ENCODE data around the gene DOCK4. TPM values are rescaled to one million over a fixed set of nuclear protein-coding genes. Genes with fewer than 3 reads are reported as not detected.

Gene DOCK4
- total RNA-seq, 1 donor from 2014 or later, result 32.2 TPM

- peaks cover 3% of the 10 kb centered on the region for H3K4me1 Mint-ChIP-seq (ENCODE audit: low read depth, unreplicated experiment)
- H3K4me3 ChIP-seq (ENCODE audit: insufficient read depth, low read depth, low read length), result no peak overlapping the region
- no peaks in the 10 kb centered on the region for H3K9me3 ChIP-seq (ENCODE audit: insufficient read depth, low read depth, low read length)
- no peaks in the 10 kb centered on the region for H3K36me3 Mint-ChIP-seq (ENCODE audit: low read depth, unreplicated experiment)
- H3K27me3 Mint-ChIP-seq (ENCODE audit: low read depth, unreplicated experiment), result no peaks in the 10 kb centered on the region
- no peak overlapping the region for H3K27ac Mint-ChIP-seq (ENCODE audit: unreplicated experiment)
- H3K27ac ChIP-seq (ENCODE audit: low read depth, low read length), result no peak overlapping the region
- H2AFZ ChIP-seq (ENCODE audit: low read depth, low read length), result no peak overlapping the region
- FAIRE-seq, result no peak
- H3K27me3 ChIP-seq (ENCODE audit: insufficient read depth, low read length), result no peaks in the 10 kb centered on the region
- no peaks in the 10 kb centered on the region for H3K9me3 Mint-ChIP-seq (ENCODE audit: unreplicated experiment)
- H3K9ac ChIP-seq (ENCODE audit: low read length), result no peak overlapping the region
- no peaks in the 10 kb centered on the region for H3K79me2 ChIP-seq (ENCODE audit: insufficient read depth, low read length)
- no peak for DNase-seq (ENCODE audit: low read depth)
- no peak overlapping the region for H3K4me3 Mint-ChIP-seq (ENCODE audit: unreplicated experiment)
- H3K4me1 ChIP-seq (ENCODE audit: insufficient read depth, low read length), result no peaks in the 10 kb centered on the region
- H3K36me3 ChIP-seq (ENCODE audit: insufficient read depth, low read length), result no peaks in the 10 kb centered on the region
- no peak overlapping the region for H3K4me2 ChIP-seq (ENCODE audit: low read length)
- H4K20me1 ChIP-seq (ENCODE audit: insufficient read depth, low read length), result no peaks in the 10 kb centered on the region
- TF ChIP-seq CTCF (IDR thresholded peaks at IDR 0.05; ENCODE audit: insufficient read depth, low read depth, low read length) (no peak), EZH2 (IDR thresholded peaks at IDR 0.05; ENCODE audit: insufficient read depth, low read length) (no peak)
These were observed 147.5 kb downstream of the DOCK4 start for GRCh38 chr7:112058686-112059085.

DNA sequence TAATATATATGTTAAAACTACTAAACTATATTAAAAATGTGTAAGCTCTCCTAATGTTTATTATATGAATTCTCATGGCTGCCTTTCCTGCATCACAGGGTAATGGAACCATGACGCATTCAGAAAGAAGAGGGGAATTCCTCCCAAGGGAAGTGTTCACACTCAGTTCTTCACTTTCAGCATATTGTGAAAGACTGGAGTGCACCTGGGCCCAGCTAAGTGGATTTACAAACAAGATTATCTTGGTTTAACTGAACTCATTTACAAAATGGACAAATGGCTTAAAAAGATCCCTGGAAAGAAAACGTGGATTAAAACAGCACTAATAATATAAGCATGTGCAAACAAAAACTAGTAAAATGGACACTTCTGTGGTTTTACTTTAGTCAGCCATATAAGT is 149.8 kb downstream of the DOCK4 start:
- Histone ChIP-seq H2AFZ (ENCODE audit: low read depth, low read length) (no peak overlapping the region), H3K9me3 (ENCODE audit: insufficient read depth, low read depth, low read length) (no peaks in the 10 kb centered on the region), H3K36me3 (ENCODE audit: insufficient read depth, low read length) (no peaks in the 10 kb centered on the region), H3K79me2 (ENCODE audit: insufficient read depth, low read length) (no peaks in the 10 kb centered on the region), H3K27me3 (ENCODE audit: insufficient read depth, low read length) (no peaks in the 10 kb centered on the region), H4K20me1 (ENCODE audit: insufficient read depth, low read length) (no peaks in the 10 kb centered on the region), H3K4me3 (ENCODE audit: insufficient read depth, low read depth, low read length) (no peak overlapping the region), H3K4me2 (ENCODE audit: low read length) (no peak overlapping the region), H3K27ac (ENCODE audit: low read depth, low read length) (no peak overlapping the region), H3K4me1 (ENCODE audit: insufficient read depth, low read length) (no peaks in the 10 kb centered on the region), H3K9ac (ENCODE audit: low read length) (no peak overlapping the region)
- Mint-ChIP-seq H3K9me3 (ENCODE audit: unreplicated experiment) (no peaks in the 10 kb centered on the region), H3K36me3 (ENCODE audit: low read depth, unreplicated experiment) (no peaks in the 10 kb centered on the region), H3K4me1 (ENCODE audit: low read depth, unreplicated experiment) (peaks cover 15% of the 10 kb centered on the region), H3K4me3 (ENCODE audit: unreplicated experiment) (no peak overlapping the region), H3K27ac (ENCODE audit: unreplicated experiment) (no peak overlapping the region), H3K27me3 (ENCODE audit: low read depth, unreplicated experiment) (no peaks in the 10 kb centered on the region)
- FAIRE-seq, result no peak
- TF ChIP-seq EZH2 (IDR thresholded peaks at IDR 0.05; ENCODE audit: insufficient read depth, low read length) (no peak), CTCF (IDR thresholded peaks at IDR 0.05; ENCODE audit: insufficient read depth, low read depth, low read length) (no peak)
- no peak for DNase-seq (ENCODE audit: low read depth)

DNA sequence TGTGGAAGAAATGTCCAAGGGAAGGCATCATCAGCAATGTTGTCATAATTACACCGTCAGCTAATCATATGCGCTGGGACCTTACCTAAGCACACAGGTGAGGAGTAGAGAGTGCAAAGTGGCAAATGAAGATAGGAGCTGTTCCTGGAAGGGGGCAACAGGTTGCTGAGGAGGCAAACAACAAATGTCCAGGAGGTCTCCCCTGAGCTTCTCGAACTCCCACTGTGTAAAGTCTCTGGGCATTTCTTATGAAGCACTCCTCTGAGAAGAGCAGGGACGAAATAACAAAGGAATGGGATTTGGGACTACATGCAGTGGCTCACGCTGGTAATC is 152.5 kb downstream of the DOCK4 start:
- no peaks in the 10 kb centered on the region for H3K4me1 ChIP-seq (ENCODE audit: insufficient read depth, low read length)
- no peak for DNase-seq (ENCODE audit: low read depth)
- Mint-ChIP-seq H3K4me3 (ENCODE audit: unreplicated experiment) (no peak overlapping the region), H3K4me1 (ENCODE audit: low read depth, unreplicated experiment) (peaks cover 14% of the 10 kb centered on the region), H3K27ac (ENCODE audit: unreplicated experiment) (no peak overlapping the region), H3K27me3 (ENCODE audit: low read depth, unreplicated experiment) (no peaks in the 10 kb centered on the region), H3K9me3 (ENCODE audit: unreplicated experiment) (no peaks in the 10 kb centered on the region), H3K36me3 (ENCODE audit: low read depth, unreplicated experiment) (no peaks in the 10 kb centered on the region)
- no peak for TF ChIP-seq CTCF (IDR thresholded peaks at IDR 0.05; ENCODE audit: insufficient read depth, low read depth, low read length)
- no peak for TF ChIP-seq EZH2 (IDR thresholded peaks at IDR 0.05; ENCODE audit: insufficient read depth, low read length)
- no peak overlapping the region for H2AFZ ChIP-seq (ENCODE audit: low read depth, low read length)
- H4K20me1 ChIP-seq (ENCODE audit: insufficient read depth, low read length), result no peaks in the 10 kb centered on the region
- no peak overlapping the region for H3K9ac ChIP-seq (ENCODE audit: low read length)
- no peak overlapping the region for H3K4me2 ChIP-seq (ENCODE audit: low read length)
- no peaks in the 10 kb centered on the region for H3K9me3 ChIP-seq (ENCODE audit: insufficient read depth, low read depth, low read length)
- H3K36me3 ChIP-seq (ENCODE audit: insufficient read depth, low read length), result no peaks in the 10 kb centered on the region
- no peaks in the 10 kb centered on the region for H3K79me2 ChIP-seq (ENCODE audit: insufficient read depth, low read length)
- H3K27me3 ChIP-seq (ENCODE audit: insufficient read depth, low read length), result no peaks in the 10 kb centered on the region
- no peak for FAIRE-seq
- H3K4me3 ChIP-seq (ENCODE audit: insufficient read depth, low read depth, low read length), result no peak overlapping the region
- no peak overlapping the region for H3K27ac ChIP-seq (ENCODE audit: low read depth, low read length)
